ENCODE measurements around the gene CHST3. TPM values are rescaled to one million over a fixed set of nuclear protein-coding genes. Genes with fewer than 3 reads are reported as not detected.
"Not testable (repeated sequence)": the region's sequence is repeated elsewhere in the genome, so short reads cannot be mapped to it uniquely, and the experiment has no call there.

The CHST3 gene
- polyA plus RNA-seq, 1 donor (not counting 4 experiments of a cell fraction or from before 2014, with no cell fraction given), result 12.0 TPM

DNA sequence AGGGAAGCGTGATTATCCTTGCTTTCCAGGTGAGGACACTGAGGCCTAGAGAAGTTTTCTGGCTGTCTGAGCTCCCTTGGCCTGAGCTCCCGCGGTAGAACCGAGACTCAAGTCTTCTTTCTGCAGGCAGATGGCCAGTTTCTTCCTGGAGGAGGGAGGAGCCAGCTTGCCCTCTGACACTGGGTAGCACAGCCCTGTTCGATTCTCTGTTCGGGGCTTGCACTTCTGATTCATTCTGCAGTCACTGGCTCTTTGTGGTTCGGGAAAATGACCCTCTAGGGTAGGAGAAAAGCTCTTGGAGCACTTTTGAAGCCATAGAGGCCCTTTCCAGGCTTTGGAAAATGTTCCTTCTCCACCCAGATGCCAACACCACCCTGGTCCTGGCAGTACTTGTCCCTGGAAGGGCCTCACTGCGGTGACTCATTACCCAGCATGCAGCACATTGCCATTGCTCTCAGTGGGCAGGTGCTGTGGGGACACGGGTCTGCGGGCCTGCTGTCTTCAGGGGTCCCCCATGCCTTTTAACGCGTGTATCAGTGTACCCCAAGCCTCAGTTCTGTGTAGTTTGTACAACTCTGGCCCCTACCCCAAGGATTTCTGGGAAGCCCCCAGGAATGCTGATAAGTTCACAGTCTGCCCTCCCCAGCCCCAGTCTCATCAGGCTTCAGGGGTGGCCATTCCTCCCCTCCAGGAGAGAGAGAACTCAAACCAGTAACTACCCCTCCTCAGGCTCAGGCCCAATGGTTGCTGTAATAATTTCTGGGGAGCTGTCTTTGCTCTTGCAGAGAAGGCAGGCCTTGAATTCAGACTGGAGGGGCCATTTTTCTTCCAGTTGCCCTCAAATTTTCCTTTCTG, 11.9 kb downstream of the CHST3 start:
- H2AFZ ChIP-seq (ENCODE audit: control insufficient read depth, low read length), result no peak overlapping the region

DNA sequence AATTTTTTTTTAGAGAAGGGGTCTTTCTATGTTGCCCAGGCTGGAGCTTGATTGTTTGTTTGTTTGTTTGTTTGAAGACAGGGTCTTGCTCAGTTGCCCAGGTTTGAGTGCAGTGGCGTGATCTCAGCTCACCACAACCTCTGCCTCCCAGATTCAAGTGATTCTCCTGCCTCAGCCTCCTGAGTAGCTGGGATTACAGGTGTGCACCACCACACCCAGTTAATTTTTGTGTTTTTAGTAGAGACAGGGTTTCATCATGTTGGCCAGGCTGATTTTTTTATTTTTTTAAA, 13.4 kb downstream of the CHST3 start:
- H3K27me3 ChIP-seq (ENCODE audit: control insufficient read depth, extremely low read depth, insufficient read depth, low read length); H3K9me3 ChIP-seq (ENCODE audit: control insufficient read depth, low read depth, low read length); FAIRE-seq; H3K4me3 ChIP-seq (ENCODE audit: control insufficient read depth in 2 of 3, extremely low read depth in 1 of 3, insufficient read depth in 2 of 3, low read depth in 1 of 3, low read length in 3 of 3); H3K27ac ChIP-seq (ENCODE audit: control insufficient read depth, insufficient read depth, low read length); H3K9ac ChIP-seq (ENCODE audit: control insufficient read depth, extremely low read depth, insufficient read depth, low read length); H4K20me1 ChIP-seq (ENCODE audit: control insufficient read depth, extremely low read depth, insufficient read depth, low read length); dilution Hi-C loops (cut with MboI; ENCODE audit: extremely low pct_ligation_motif_present, low sequenced_read_pairs); H2AFZ ChIP-seq (ENCODE audit: control insufficient read depth, low read length); H3K36me3 ChIP-seq (ENCODE audit: control insufficient read depth in 2 of 2, extremely low read depth in 1 of 2, insufficient read depth in 2 of 2, low read length in 2 of 2); H3K4me2 ChIP-seq (ENCODE audit: control insufficient read depth, extremely low read depth, insufficient read depth, low read depth, low read length); DNase-seq (ENCODE audit: low read depth, low spot score): not testable (repeated sequence)
- Histone ChIP-seq H3K4me1 (ENCODE audit: control insufficient read depth, extremely low read depth, insufficient read depth, low read length) (peaks cover 72% of the 10 kb centered on the region), H3K79me2 (ENCODE audit: control insufficient read depth, insufficient read depth, low read length) (peaks cover 76% of the 10 kb centered on the region), H3K9me1 (ENCODE audit: control insufficient read depth, extremely low read depth, insufficient read depth, low read length) (peaks cover 11% of the 10 kb centered on the region)

More for the DNA sequence above, 11.9 kb downstream of the CHST3 start:
- DNase-seq (ENCODE audit: low read depth, low spot score) (no peak), FAIRE-seq (peak; percentile 86)
- Histone ChIP-seq H3K27ac (ENCODE audit: control insufficient read depth, insufficient read depth, low read length) (peak overlapping the region; percentile 71), H3K9me1 (ENCODE audit: control insufficient read depth, extremely low read depth, insufficient read depth, low read length) (peaks cover 11% of the 10 kb centered on the region), H3K4me3 (ENCODE audit: control insufficient read depth in 2 of 3, extremely low read depth in 1 of 3, insufficient read depth in 2 of 3, low read depth in 1 of 3, low read length in 3 of 3) (no peak overlapping the region), H4K20me1 (ENCODE audit: control insufficient read depth, extremely low read depth, insufficient read depth, low read length) (peaks cover 5% of the 10 kb centered on the region), H3K9me3 (ENCODE audit: control insufficient read depth, low read depth, low read length) (no peaks in the 10 kb centered on the region), H3K36me3 (ENCODE audit: control insufficient read depth in 2 of 2, extremely low read depth in 1 of 2, insufficient read depth in 2 of 2, low read length in 2 of 2) (peaks cover 0 to 2% of the 10 kb centered on the region in 2 experiments), H3K4me2 (ENCODE audit: control insufficient read depth, extremely low read depth, insufficient read depth, low read depth, low read length) (peak overlapping the region; percentile 71), H3K79me2 (ENCODE audit: control insufficient read depth, insufficient read depth, low read length) (peaks cover 76% of the 10 kb centered on the region), H3K27me3 (ENCODE audit: control insufficient read depth, extremely low read depth, insufficient read depth, low read length) (no peaks in the 10 kb centered on the region), H3K4me1 (ENCODE audit: control insufficient read depth, extremely low read depth, insufficient read depth, low read length) (peaks cover 82% of the 10 kb centered on the region), H3K9ac (ENCODE audit: control insufficient read depth, extremely low read depth, insufficient read depth, low read length) (peak overlapping the region; percentile 53)
- dilution Hi-C loops (cut with MboI; ENCODE audit: extremely low pct_ligation_motif_present, low sequenced_read_pairs), result no loop called here
- TF ChIP-seq, protein P1, sequence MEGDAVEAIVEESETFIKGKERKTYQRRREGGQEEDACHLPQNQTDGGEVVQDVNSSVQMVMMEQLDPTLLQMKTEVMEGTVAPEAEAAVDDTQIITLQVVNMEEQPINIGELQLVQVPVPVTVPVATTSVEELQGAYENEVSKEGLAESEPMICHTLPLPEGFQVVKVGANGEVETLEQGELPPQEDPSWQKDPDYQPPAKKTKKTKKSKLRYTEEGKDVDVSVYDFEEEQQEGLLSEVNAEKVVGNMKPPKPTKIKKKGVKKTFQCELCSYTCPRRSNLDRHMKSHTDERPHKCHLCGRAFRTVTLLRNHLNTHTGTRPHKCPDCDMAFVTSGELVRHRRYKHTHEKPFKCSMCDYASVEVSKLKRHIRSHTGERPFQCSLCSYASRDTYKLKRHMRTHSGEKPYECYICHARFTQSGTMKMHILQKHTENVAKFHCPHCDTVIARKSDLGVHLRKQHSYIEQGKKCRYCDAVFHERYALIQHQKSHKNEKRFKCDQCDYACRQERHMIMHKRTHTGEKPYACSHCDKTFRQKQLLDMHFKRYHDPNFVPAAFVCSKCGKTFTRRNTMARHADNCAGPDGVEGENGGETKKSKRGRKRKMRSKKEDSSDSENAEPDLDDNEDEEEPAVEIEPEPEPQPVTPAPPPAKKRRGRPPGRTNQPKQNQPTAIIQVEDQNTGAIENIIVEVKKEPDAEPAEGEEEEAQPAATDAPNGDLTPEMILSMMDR (optimal IDR thresholded peaks at IDR 0.05 in 1 of 3, IDR thresholded peaks at IDR 0.05 in 1 of 3, conservative IDR thresholded peaks at IDR 0.05 in 1 of 3; ENCODE audit: extremely low read depth in 1 of 3, insufficient read depth in 2 of 3, low read length in 3 of 3), result no peak
- TF ChIP-seq EZH2 (IDR thresholded peaks at IDR 0.05; ENCODE audit: low read length), result no peak

Measured in keratinocyte (primary cell).